LNCAP (cell line): Measurements from ENCODE around the gene STAMBP.

Source experiments
- CTCF ChIP-seq: fragments of 450-650 bp; IDR thresholded peaks from 2 replicates; pipeline ENCODE4 v1.5.1; 2017; ENCODE audit warnings: mild to moderate bottlenecking

STAMBP gene

GRCh38 chr2:73885406-73885805 is 56.6 kb downstream of the STAMBP start:
- no peak for TF ChIP-seq CTCF

GRCh38 chr2:73886357-73886756 is 57.6 kb downstream of the STAMBP start:
- TF ChIP-seq CTCF, result no peak

GRCh38 chr2:73888388-73888787 is 59.6 kb downstream of the STAMBP start:
- no peak for TF ChIP-seq CTCF

GRCh38 chr2:73889206-73889605 is 60.4 kb downstream of the STAMBP start:
- no peak for TF ChIP-seq CTCF

GRCh38 chr2:73890301-73891092 is 61.7 kb downstream of the STAMBP start:
- no peak for TF ChIP-seq CTCF

- no peak for TF ChIP-seq CTCF
These were observed 62.6 kb downstream of the STAMBP start for GRCh38 chr2:73891276-73891901.

- TF ChIP-seq CTCF, result no peak
These were observed 64.0 kb downstream of the STAMBP start, which contains the start of gene ACTG2 for GRCh38 chr2:73892631-73893329. Gene ACTG2 (plus strand): TSS chr2:73893008. CDS start chr2:73901312, 8,304 bp downstream.
